Upper lobe of left lung (tissue), 4 donors: Measurements from ENCODE around the gene UBE2S.

Experiments
- CTCF ChIP-seq, 6 experiments: fragments of 450-650 bp in 4 of 6; fragments of 200-600 bp in 2 of 6; sonication (generic) in 2 of 6; IDR thresholded peaks; one replicate each; pipeline ENCODE4 v1.5.1; 2016 to 2019; ENCODE audit warnings: antibody characterized with exemption in 6 of 6
- EP300 ChIP-seq, 4 donors: sonication (generic); formaldehyde crosslinking; IDR thresholded peaks; one replicate each; pipeline ENCODE4 v1.5.1; 2017; ENCODE audit warnings: antibody characterized with exemption in 4 of 4, control low read depth in 2 of 4
- POLR2A ChIP-seq, 4 donors: fragments of 450-650 bp; IDR thresholded peaks; one replicate each; pipeline ENCODE4 v1.5.1; 2016 to 2017; ENCODE audit warnings: antibody characterized with exemption in 4 of 4, mild to moderate bottlenecking in 2 of 4
- POLR2AphosphoS5 ChIP-seq, 2 donors: sonication (generic); formaldehyde crosslinking; IDR thresholded peaks; one replicate each; pipeline ENCODE4 v1.5.1; 2017; ENCODE audit warnings: antibody characterized with exemption in 2 of 2

GRCh38 chr19:55432241-55432959, 24.8 kb upstream of the UBE2S start:
- TF ChIP-seq CTCF (IDR thresholded peaks at IDR 0.05), result no peak
- no peak for TF ChIP-seq POLR2AphosphoS5 (IDR thresholded peaks at IDR 0.05)
- no peak for TF ChIP-seq POLR2A (IDR thresholded peaks at IDR 0.05)
- no peak for TF ChIP-seq EP300 (IDR thresholded peaks at IDR 0.05)
